H1 (cell line): ENCODE results near the gene CCDC86. TPM values are rescaled to one million over a fixed set of nuclear protein-coding genes. Genes with fewer than 3 reads are reported as not detected.

ENCODE experiments used
- E2F6 ChIP-seq: IDR thresholded peaks from 2 replicates; pipeline ENCODE4 v1.6.1; 2012; ENCODE audit warnings: inconsistent platforms
- KDM1A ChIP-seq: fragments of 200-600, 300-600 bp; sonication (generic); IDR thresholded peaks from 2 replicates; pipeline ENCODE4 v1.7.1; 2016; ENCODE audit warnings: mild to moderate bottlenecking, low read length, borderline replicate concordance
- KDM4A ChIP-seq: IDR thresholded peaks from one replicate; pipeline ENCODE4 v1.7.1; 2012; ENCODE audit warnings: low read depth, mild to moderate bottlenecking, moderate library complexity, low read length, inconsistent platforms; ENCODE audit not compliant: severe bottlenecking
- POU5F1 ChIP-seq: IDR thresholded peaks from 2 replicates; pipeline ENCODE4 v1.6.1; 2011; ENCODE audit warnings: low read depth, mild to moderate bottlenecking, low read length, moderate library complexity
- SIX5 ChIP-seq: IDR thresholded peaks from 2 replicates; pipeline ENCODE4 v1.6.1; 2011; ENCODE audit warnings: mild to moderate bottlenecking, low read depth, low read length
- SP2 ChIP-seq: IDR thresholded peaks from 2 replicates; pipeline ENCODE4 v1.6.1; 2012; ENCODE audit warnings: mild to moderate bottlenecking, low read length, inconsistent platforms
- polyA plus RNA-seq, 7 experiments: library from polyadenylated mRNA; depleted of rRNA in 3 of 7; stranded (reverse) in 5 of 7; unstranded in 2 of 7; fragments of >200 nt in 5 of 7; fragments of 200-250 nt in 2 of 7; gene quantifications; 1 replicate in 5 of 7; 2 replicates in 1 of 7; 4 replicates in 1 of 7; pipeline versions ENCODE4 v1.2.1 to v1.2.3, GENCODE V29; 2011 to 2013; ENCODE audit warnings: missing spikeins in 2 of 7, mixed read lengths in 2 of 7
- total RNA-seq: library from RNA; stranded (reverse); fragmentation: NEBNext Ultra II Directional; extraction: Animal tissue kit (Norgen Biotek cat#: 25700); gene quantifications from 2 replicates; pipeline ENCODE4 v1.2.1, GENCODE V29; 2021

The CCDC86 gene
- total and polyA plus RNA-seq, 2 of the 8 experiments (the other 6 are each of a cell fraction or from before 2014, with no cell fraction given) = 37.7 to 76.4 TPM

GRCh38 chr11:60838132-60838531 is 3.8 kb upstream of the CCDC86 start (continued):
- no peak for TF ChIP-seq SIX5
- no peak for TF ChIP-seq E2F6
- TF ChIP-seq SP2 = no peak
- TF ChIP-seq POU5F1 = no peak
- no peak for TF ChIP-seq KDM1A
- no peak for TF ChIP-seq KDM4A
